Uterus (tissue), 4 donors: ENCODE results near the gene TYR. TPM values are rescaled to one million over a fixed set of nuclear protein-coding genes. Genes with fewer than 3 reads are reported as not detected.
"Not testable (repeated sequence)": the region's sequence is repeated elsewhere in the genome, so short reads cannot be mapped to it uniquely, and the experiment has no call there.

ENCODE experiments used
- DNase-seq, 2 donors: peaks; one replicate each; pipeline ENCODE4 v3.0.0-alpha.2; 2019 to 2020
- H3K27ac ChIP-seq, 2 donors: fragments of 200-600 bp; sonication (generic); 1 replicate in 1 of 2; 2 replicates in 1 of 2; pipeline ENCODE4 v1.5.1; 2016 to 2018
- H3K27me3 ChIP-seq, 2 donors: fragments of 200-600 bp; sonication (generic); one replicate each; pipeline ENCODE4 v1.5.1; 2018 to 2019; ENCODE audit warnings: control low read depth in 1 of 2
- H3K36me3 ChIP-seq, 2 donors: fragments of 200-600 bp; sonication (generic); one replicate each; pipeline ENCODE4 v1.5.1; 2019; ENCODE audit warnings: control low read depth in 1 of 2
- H3K4me1 ChIP-seq, 2 donors: fragments of 200-600 bp; sonication (generic); one replicate each; pipeline ENCODE4 v1.5.1; 2018 to 2019; ENCODE audit warnings: control low read depth in 1 of 2
- H3K4me3 ChIP-seq, 2 donors: fragments of 200-600 bp; sonication (generic); 1 replicate in 1 of 2; 2 replicates in 1 of 2; pipeline ENCODE4 v1.5.1; 2018 to 2019; ENCODE audit warnings: mild to moderate bottlenecking in 1 of 2
- H3K9me3 ChIP-seq, 2 donors: fragments of 200-600 bp; sonication (generic); one replicate each; pipeline ENCODE4 v1.5.1; 2019; ENCODE audit warnings: control low read depth in 1 of 2
- CTCF ChIP-seq, 4 experiments: fragments of 200-600 bp in 2 of 4; fragments of 450-650 bp in 2 of 4; sonication (generic) in 2 of 4; IDR thresholded peaks; one replicate each; pipeline ENCODE4 v1.5.1; 2016 to 2019; ENCODE audit warnings: antibody characterized with exemption in 4 of 4, mild to moderate bottlenecking in 2 of 4, moderate library complexity in 1 of 4
- POLR2A ChIP-seq, 2 donors: fragments of 450-650 bp; IDR thresholded peaks; one replicate each; pipeline ENCODE4 v1.6.1; 2016; ENCODE audit warnings: antibody characterized with exemption in 2 of 2, mild to moderate bottlenecking in 1 of 2, moderate library complexity in 1 of 2
- intact Hi-C: fragments of 100-400 bp; cut with DNase I; formaldehyde crosslinking; loops from one replicate; pipeline ENCODE4 v1.15.1; 2023; ENCODE audit warnings: low total_unique reads
- total RNA-seq, 4 donors: library from RNA; depleted of rRNA in 3 of 4; stranded (reverse); fragments of >200 nt in 3 of 4; gene quantifications; one replicate each; pipeline versions ENCODE4 v1.1.0 to v1.2.4, GENCODE V29; 2014 to 2023
- donor health status: DM: yes; HTN: yes; CAD: no.

The TYR gene
- total RNA-seq, 4 donors from 2014 or later = not detected

- H3K27ac ChIP-seq = no peak overlapping the region
- no peaks in the 10 kb centered on the region for H3K36me3 ChIP-seq
These were observed 150.2 kb downstream of the TYR start for GRCh38 chr11:89327885-89328284.

GRCh38 chr11:89331940-89332339 is 154.3 kb downstream of the TYR start:
- H3K36me3 ChIP-seq, H3K9me3 ChIP-seq, H3K4me1 ChIP-seq, H3K27ac ChIP-seq, DNase-seq, H3K27me3 ChIP-seq, intact Hi-C loops, H3K4me3 ChIP-seq: not testable (repeated sequence)

More at GRCh38 chr11:89327885-89328284, 150.2 kb downstream of the TYR start:
- H3K27me3 ChIP-seq = no peaks in the 10 kb centered on the region
- intact Hi-C loops = no loop called here
- no peaks in the 10 kb centered on the region for H3K9me3 ChIP-seq
- no peaks in the 10 kb centered on the region for H3K4me1 ChIP-seq
- no peak for TF ChIP-seq CTCF (IDR thresholded peaks at IDR 0.05)
- TF ChIP-seq POLR2A (IDR thresholded peaks at IDR 0.05) = no peak
- H3K4me3 ChIP-seq = no peak overlapping the region
- no peak for DNase-seq

GRCh38 chr11:89333704-89334103 is 156.0 kb downstream of the TYR start:
- H3K9me3 ChIP-seq, intact Hi-C loops, H3K36me3 ChIP-seq, DNase-seq, H3K4me1 ChIP-seq, H3K27ac ChIP-seq, H3K27me3 ChIP-seq, H3K4me3 ChIP-seq: not testable (repeated sequence)
- TF ChIP-seq CTCF (IDR thresholded peaks at IDR 0.05) = peak; percentile 32 to 51 (median 40)

GRCh38 chr11:89337100-89337650 is 159.5 kb downstream of the TYR start:
- H3K27ac ChIP-seq, H3K4me3 ChIP-seq: not testable (repeated sequence)

GRCh38 chr11:89338073-89338472 is 160.4 kb downstream of the TYR start:
- H3K4me1 ChIP-seq, intact Hi-C loops, H3K27me3 ChIP-seq, H3K36me3 ChIP-seq, H3K27ac ChIP-seq, H3K9me3 ChIP-seq, DNase-seq, H3K4me3 ChIP-seq: not testable (repeated sequence)

More at GRCh38 chr11:89337100-89337650, 159.5 kb downstream of the TYR start:
- H3K36me3 ChIP-seq, H3K27me3 ChIP-seq, H3K4me1 ChIP-seq, H3K9me3 ChIP-seq, intact Hi-C loops, DNase-seq: not testable (repeated sequence)

GRCh38 chr11:89340450-89340849 is 162.8 kb downstream of the TYR start:
- DNase-seq = peak in 1 of 2 donors; percentile 46
- H3K4me3 ChIP-seq, H3K27me3 ChIP-seq, intact Hi-C loops, H3K36me3 ChIP-seq, H3K9me3 ChIP-seq: not testable (repeated sequence)
- H3K27ac ChIP-seq = peak overlapping the region; percentile 52 to 74
- H3K4me1 ChIP-seq = peaks cover 0 to 14% of the 10 kb centered on the region in 2 donors

- peaks cover 0 to 14% of the 10 kb centered on the region in 2 donors for H3K4me1 ChIP-seq
- H3K9me3 ChIP-seq, H3K4me3 ChIP-seq, H3K27me3 ChIP-seq, intact Hi-C loops, H3K36me3 ChIP-seq: not testable (repeated sequence)
- H3K27ac ChIP-seq = peak overlapping the region; percentile 64 to 74
- peak; percentile 76 to 93 for DNase-seq
These were observed 165.4 kb downstream of the TYR start for GRCh38 chr11:89342880-89343572.

Other genes with a start within 250 kb of the TYR start
- gene GRM5, start 111.9 kb upstream of the TYR start, total RNA-seq = 1 to 10 TPM in 1 of 4 donors, under 1 TPM in 1, not detected in 2; under 0.01 to 2.2 TPM